Vagina (tissue), 2 donors: Measurements from ENCODE around the gene PREPL. TPM values are rescaled to one million over a fixed set of nuclear protein-coding genes. Genes with fewer than 3 reads are reported as not detected.
A peak's percentile ranks its signal among the peaks of the same experiment; 100 is the strongest.

ENCODE experiments used
- DNase-seq, 2 donors: peaks; one replicate each; pipeline ENCODE4 v3.0.0-alpha.2; 2017; ENCODE audit errors: extremely low spot score in 2 of 2
- H3K27ac ChIP-seq: fragments of 200-600 bp; sonication (generic); one replicate; pipeline ENCODE4 v1.5.1; 2019
- H3K27me3 ChIP-seq: fragments of 200-600 bp; sonication (generic); one replicate; pipeline ENCODE4 v1.5.1; 2019
- H3K36me3 ChIP-seq, 2 donors: fragments of 200-600 bp; sonication (generic); one replicate each; pipeline ENCODE4 v1.5.1; 2017 to 2019
- H3K4me1 ChIP-seq: fragments of 200-600 bp; sonication (generic); one replicate; pipeline ENCODE4 v1.5.1; 2019
- H3K4me3 ChIP-seq, 2 donors: fragments of 200-600 bp; sonication (generic); 1 replicate in 1 of 2; 2 replicates in 1 of 2; pipeline ENCODE4 v1.5.1; 2016 to 2019
- H3K9me3 ChIP-seq: fragments of 200-600 bp; sonication (generic); one replicate; pipeline ENCODE4 v1.5.1; 2019
- POLR2A ChIP-seq, 2 donors: fragments of 450-650 bp; IDR thresholded peaks; one replicate each; pipeline ENCODE4 v1.6.1; 2017; ENCODE audit warnings: antibody characterized with exemption in 2 of 2, mild to moderate bottlenecking in 2 of 2, moderate library complexity in 2 of 2
- POLR2AphosphoS5 ChIP-seq, 2 donors: sonication (generic); formaldehyde crosslinking; IDR thresholded peaks; one replicate each; pipeline ENCODE4 v1.9.0; 2017; ENCODE audit warnings: antibody characterized with exemption in 2 of 2, mild to moderate bottlenecking in 2 of 2, low read depth in 1 of 2; ENCODE audit not compliant: insufficient read depth in 1 of 2
- intact Hi-C: fragments of 100-400 bp; cut with DNase I; formaldehyde crosslinking; loops from one replicate; pipeline ENCODE4 v1.15.1; 2023
- total RNA-seq: library from RNA; depleted of rRNA; stranded (reverse); fragments of >200 nt; gene quantifications from one replicate; pipeline ENCODE4 v1.2.3, GENCODE V29; 2016
- TF ChIP-seq, protein P1 (sequence below), 3 experiments: fragments of 450-650 bp in 2 of 3; fragments of 200-600 bp in 1 of 3; sonication (generic) in 1 of 3; IDR thresholded peaks; one replicate each; pipeline ENCODE4 v1.5.1; 2017 to 2019; ENCODE audit warnings: antibody characterized with exemption in 3 of 3, mild to moderate bottlenecking in 2 of 3, moderate library complexity in 2 of 3

The PREPL gene
- 38.3 TPM for total RNA-seq

DNA sequence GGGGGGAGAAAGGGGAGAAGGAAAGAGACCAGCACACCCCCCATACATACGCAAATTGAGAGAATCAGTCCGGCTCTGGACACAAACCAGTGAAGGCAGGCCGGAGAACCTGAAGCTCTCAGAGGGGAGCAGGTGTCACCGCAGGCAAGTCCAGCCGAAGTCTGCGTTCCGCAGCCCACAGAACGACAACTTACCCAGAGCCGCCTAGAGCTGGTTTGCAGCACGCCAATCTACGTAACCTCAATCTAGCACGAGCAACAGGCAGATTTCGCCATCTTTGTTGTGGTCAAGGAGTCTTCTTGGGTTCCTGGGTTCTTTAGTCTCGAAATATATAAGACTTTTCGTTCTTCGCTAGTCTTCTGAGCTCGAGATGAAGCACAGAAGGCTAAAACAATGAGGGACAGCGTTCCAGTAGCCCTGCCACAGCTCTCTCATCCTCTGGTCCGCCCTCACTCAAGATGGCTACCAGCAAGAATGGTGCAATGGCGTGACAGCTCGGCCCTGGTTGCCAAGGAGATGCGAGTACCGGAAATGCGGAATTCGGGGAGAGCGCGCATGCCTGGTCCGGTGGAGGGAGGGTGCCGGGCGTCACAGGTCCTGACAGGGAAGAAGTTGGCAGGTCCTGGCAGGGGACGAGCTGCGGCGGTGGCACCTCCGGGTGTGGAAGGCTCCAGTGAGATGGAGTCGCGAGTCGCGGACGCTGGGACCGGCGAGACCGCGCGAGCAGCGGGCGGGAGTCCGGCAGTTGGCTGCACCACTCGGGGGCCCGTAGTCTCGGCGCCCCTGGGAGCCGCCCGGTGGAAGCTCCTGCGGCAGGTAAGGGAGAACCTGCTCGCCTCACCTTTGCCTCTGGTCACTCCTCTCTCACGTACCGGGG is at the start of gene PREPL, which contains the start of gene CAMKMT:
Gene PREPL, minus strand, starts transcription at position 165 of the 877 bp plus-strand sequence. CDS start 15,152 bp downstream, outside the sequence.
Gene CAMKMT, plus strand, starts transcription at position 618 of the 877 bp plus-strand sequence.
- H3K27ac ChIP-seq: peak within 1 kb of the TSS; percentile 97

GRCh38 chr2:44398243-44398897 is 37.1 kb upstream of the PREPL start:
- no peak overlapping the region for H3K27ac ChIP-seq
- intact Hi-C loops: no loop called here
- no peak for DNase-seq
- TF ChIP-seq POLR2AphosphoS5 (IDR thresholded peaks at IDR 0.05; ENCODE audit: insufficient read depth in 1 of 2, low read depth in 1 of 2) (no peak), POLR2A (IDR thresholded peaks at IDR 0.05) (no peak)
- TF ChIP-seq, protein P1, sequence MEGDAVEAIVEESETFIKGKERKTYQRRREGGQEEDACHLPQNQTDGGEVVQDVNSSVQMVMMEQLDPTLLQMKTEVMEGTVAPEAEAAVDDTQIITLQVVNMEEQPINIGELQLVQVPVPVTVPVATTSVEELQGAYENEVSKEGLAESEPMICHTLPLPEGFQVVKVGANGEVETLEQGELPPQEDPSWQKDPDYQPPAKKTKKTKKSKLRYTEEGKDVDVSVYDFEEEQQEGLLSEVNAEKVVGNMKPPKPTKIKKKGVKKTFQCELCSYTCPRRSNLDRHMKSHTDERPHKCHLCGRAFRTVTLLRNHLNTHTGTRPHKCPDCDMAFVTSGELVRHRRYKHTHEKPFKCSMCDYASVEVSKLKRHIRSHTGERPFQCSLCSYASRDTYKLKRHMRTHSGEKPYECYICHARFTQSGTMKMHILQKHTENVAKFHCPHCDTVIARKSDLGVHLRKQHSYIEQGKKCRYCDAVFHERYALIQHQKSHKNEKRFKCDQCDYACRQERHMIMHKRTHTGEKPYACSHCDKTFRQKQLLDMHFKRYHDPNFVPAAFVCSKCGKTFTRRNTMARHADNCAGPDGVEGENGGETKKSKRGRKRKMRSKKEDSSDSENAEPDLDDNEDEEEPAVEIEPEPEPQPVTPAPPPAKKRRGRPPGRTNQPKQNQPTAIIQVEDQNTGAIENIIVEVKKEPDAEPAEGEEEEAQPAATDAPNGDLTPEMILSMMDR (IDR thresholded peaks at IDR 0.05): no peak
- no peaks in the 10 kb centered on the region for H3K36me3 ChIP-seq
- H3K9me3 ChIP-seq: no peaks in the 10 kb centered on the region
- H3K4me1 ChIP-seq: no peaks in the 10 kb centered on the region
- H3K27me3 ChIP-seq: no peaks in the 10 kb centered on the region
- H3K4me3 ChIP-seq: peak overlapping the region in 1 of 2 donors; percentile 15

More for the DNA sequence above, at the start of gene PREPL, which contains the start of gene CAMKMT:
- Histone ChIP-seq H3K36me3 (no peaks in the 10 kb centered on the region), H3K9me3 (no peaks in the 10 kb centered on the region), H3K4me3 (peak within 1 kb of the TSS; percentile 87 to 93), H3K4me1 (peaks cover 35% of the 10 kb centered on the region), H3K27me3 (no peaks in the 10 kb centered on the region)
- DNase-seq: peak; percentile 98 to 99
- TF ChIP-seq POLR2AphosphoS5 (IDR thresholded peaks at IDR 0.05; ENCODE audit: insufficient read depth in 1 of 2, low read depth in 1 of 2): peak; percentile 90 to 96
- TF ChIP-seq POLR2A (IDR thresholded peaks at IDR 0.05): peak in 1 of 2 donors; percentile 61
- TF ChIP-seq, protein P1 (IDR thresholded peaks at IDR 0.05): no peak
- intact Hi-C loops: loop anchor here (5.0 kb wide), 1 partner anchor 194 kb away; the partner anchor contains the start of gene PPM1B

DNA sequence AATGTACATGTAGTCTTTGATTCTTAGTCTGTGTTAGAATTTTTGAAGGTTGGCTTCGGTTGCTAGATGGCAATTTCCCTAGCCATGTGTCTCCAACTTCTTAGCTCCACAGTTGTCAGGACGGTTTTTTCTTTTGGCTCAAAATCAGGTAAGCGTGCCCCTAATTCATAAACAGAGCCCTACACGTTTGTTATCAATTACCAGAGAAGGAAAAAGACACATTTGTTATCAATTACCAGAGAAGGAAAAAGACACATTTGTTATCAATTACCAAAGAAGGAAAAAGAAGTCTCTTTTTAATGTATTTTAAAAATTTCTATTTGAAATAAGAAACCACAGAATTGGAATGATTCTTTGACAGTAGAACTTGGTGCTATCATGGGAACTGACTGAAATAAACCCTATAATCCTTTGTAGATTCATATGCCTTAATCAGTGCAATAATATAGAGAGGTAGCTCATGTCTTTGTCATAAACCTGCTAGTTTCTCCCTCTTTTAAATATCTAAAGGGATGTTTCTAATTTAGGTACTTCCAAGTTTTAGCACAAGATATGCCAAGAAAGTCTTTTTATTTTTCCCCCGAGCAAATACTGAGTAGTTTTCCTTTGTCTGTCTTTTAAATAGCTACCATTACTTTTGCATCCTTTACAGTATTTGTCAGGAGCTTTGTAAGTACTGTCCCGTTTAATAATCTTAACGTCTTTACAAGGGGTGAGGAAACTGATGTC is 36.3 kb upstream of the PREPL start:
- Histone ChIP-seq H3K36me3 (no peaks in the 10 kb centered on the region), H3K4me1 (no peaks in the 10 kb centered on the region), H3K4me3 (peak overlapping the region in 1 of 2 donors; percentile 15), H3K9me3 (no peaks in the 10 kb centered on the region), H3K27me3 (no peaks in the 10 kb centered on the region), H3K27ac (no peak overlapping the region)
- no peak for DNase-seq
- intact Hi-C loops: no loop called here
- TF ChIP-seq, protein P1 (IDR thresholded peaks at IDR 0.05): no peak
- TF ChIP-seq POLR2AphosphoS5 (IDR thresholded peaks at IDR 0.05; ENCODE audit: insufficient read depth in 1 of 2, low read depth in 1 of 2) (no peak), POLR2A (IDR thresholded peaks at IDR 0.05) (no peak)

DNA sequence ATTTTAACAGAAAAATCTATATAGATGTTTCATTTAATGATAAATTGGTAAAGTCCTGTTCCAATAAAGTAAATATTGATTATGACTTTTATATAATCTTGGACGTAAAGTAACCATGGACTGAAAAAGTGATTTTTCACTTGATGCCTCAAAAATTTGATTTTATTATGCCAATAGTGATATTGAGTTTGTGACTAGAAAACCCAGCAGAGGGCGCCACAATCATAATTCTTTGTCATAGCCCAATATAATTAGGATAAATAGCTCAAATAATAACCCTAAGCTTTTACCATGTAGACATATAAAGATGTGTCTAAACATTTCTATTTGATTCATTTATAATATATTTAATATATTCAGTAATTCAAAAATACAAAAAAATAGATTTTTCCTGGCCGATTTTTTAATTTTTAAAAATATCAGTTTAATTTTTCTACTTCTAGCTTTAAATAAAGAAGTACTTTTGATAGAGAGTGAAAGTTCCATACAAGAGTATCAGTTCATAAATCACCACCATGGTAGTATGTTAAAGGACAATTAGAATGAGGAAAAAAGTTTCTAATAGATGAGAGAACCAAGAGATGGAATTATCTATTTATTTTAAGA is 31.1 kb upstream of the PREPL start:
- Histone ChIP-seq H3K9me3 (no peaks in the 10 kb centered on the region), H3K27ac (no peak overlapping the region), H3K36me3 (no peaks in the 10 kb centered on the region), H3K4me3 (no peak overlapping the region), H3K4me1 (no peaks in the 10 kb centered on the region), H3K27me3 (no peaks in the 10 kb centered on the region)
- intact Hi-C loops: no loop called here
- no peak for DNase-seq
- no peak for TF ChIP-seq POLR2A (IDR thresholded peaks at IDR 0.05)
- TF ChIP-seq POLR2AphosphoS5 (IDR thresholded peaks at IDR 0.05; ENCODE audit: insufficient read depth in 1 of 2, low read depth in 1 of 2): no peak
- TF ChIP-seq, protein P1 (IDR thresholded peaks at IDR 0.05): peak in 2 of 3 experiments; percentile 32 to 48
